NCI-H1048 (cell line): ENCODE results near the gene GPR135.

Experiments used
- DNase-seq: peaks from one replicate; lab custom pipeline; 2025; lab: John Stamatoyannopoulos, UW

GPR135 gene

DNA sequence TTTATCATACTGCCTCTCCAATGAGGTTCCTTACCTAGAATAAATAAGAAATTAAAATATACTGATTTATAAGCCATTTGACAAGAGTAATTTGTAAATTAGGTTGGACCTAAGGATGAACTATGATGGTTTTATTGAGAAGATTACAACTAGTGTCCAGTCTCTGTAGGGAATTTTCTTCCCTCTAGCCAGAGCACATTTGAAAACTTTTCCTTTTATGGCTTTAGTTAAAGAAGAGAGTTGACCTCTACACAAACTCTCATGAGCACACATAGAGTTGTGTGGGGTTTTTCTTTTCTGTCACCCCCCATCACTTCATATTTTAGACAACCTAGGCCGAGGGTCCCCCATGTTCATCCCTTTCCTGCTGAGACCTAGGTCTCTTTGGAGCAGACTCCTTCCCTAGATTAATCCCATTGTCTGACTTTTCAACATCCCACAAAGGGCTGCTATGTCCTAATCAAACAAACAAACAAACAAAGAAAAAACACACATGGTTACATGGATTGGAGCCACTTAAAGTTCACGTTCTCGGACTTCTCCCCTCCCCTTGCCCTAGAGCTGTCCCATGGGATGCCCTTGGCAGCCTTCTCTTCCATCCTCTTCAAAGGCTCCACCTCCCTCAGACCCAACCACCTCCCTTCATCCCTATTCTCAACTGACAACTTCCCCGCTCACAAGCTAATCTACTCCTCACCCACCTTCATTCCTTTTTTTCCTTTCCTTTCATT is 40.7 kb downstream of the GPR135 start:
- DNase-seq = no peak

- no peak for DNase-seq
These were observed 42.9 kb downstream of the GPR135 start for GRCh38 chr14:59422069-59422881.

DNA sequence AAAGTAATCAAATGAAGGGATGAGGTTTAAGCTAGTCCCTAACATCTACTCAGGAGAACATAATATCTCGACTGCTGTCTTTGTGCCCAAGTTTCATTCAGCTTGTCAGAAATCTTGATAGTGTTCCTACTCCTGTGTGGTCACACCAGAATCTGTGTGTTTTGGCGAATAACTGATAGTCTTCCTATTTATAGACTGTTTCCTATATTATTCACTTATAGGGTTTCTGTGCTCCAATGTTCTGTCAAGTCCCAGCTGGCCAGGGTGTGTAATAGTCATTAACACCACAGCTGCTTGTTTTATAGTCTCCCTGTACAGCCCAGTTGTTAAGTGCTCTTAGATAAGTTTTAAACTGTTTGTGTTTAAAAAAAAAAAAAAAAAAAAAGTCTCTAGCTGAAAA is 45.9 kb downstream of the GPR135 start:
- no peak for DNase-seq

DNA sequence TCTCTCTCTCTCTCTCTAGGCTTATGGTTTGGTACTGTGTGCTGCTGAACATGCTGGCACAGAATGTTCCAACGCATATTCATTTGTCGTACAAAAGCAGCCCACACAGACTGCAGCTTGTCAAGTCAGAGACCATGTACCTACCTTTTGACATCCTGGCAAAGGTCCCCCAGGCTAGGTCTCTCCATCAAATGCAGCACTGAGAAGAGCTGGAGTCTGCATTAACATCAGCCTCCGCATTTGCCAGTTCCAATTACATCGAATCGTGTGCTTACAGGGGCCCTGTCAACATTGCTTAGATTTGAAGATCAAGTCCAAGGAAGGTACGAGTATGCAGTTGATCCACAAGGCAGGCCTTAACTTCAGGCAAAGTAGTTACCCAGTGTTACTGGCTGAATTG is 47.9 kb downstream of the GPR135 start:
- DNase-seq = no peak

- no peak for DNase-seq
These were observed 49.2 kb downstream of the GPR135 start for GRCh38 chr14:59415836-59416602.
